Measurements from ENCODE around the gene SHANK3.

DNA sequence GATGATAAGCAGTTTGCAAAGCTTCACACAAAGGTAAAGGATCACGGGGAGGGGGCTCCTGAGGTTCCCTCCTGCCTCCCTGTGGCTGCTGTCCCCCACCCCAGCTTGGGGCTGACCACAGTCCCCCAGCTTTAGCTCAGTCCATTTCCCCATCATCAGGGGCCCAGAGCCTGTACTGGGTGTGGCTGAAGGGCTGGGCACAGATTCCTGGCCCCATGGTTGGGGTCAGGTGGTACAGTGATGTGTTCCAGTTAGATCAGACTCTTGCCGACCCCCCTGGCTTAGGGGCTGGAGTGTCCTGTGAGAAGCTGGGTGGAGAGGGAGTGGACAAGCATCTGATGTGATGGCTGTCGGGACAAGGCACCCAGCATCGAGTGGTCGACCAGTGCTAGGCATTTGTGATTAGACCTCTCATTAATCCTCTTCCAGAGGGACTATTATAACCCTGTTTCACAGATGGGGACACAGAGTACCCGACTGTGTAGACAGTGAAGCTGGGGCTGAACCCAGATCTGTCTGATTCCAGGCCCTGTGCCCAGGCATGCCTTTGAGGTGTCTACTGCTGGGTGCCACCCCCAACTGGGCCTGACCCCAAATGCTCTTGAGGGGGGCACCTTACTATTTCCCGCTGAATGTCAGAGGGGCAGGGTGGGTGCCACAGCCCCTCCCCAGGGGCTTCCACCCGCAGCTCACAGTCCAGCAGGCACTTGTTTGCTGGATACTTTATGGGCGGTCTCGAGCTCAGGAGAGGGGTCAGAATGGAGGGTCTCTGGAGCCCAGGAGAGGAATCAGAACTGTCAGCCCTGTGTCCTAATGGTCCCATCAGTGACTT, 4.3 kb downstream of the SHANK3 start:
- TF ChIP-seq EP300 (IDR thresholded peaks at IDR 0.05) (no peak), CTCF (IDR thresholded peaks at IDR 0.05) (no peak), POLR2A (IDR thresholded peaks at IDR 0.05) (no peak)
